HEK293T (cell line): ENCODE measurements around the gene KIF25.

Source experiments
- CTCF ChIA-PET: fragments of 350-600 bp; formaldehyde crosslinking; extraction: SDS; loops from one replicate; lab custom pipeline; 2021; ENCODE audit warnings: antibody characterized with exemption, inconsistent platforms; lab: Yijun Ruan, JAX
- POLR2A ChIA-PET: fragments of 350-600 bp; formaldehyde crosslinking; extraction: SDS; loops from one replicate; lab custom pipeline; 2020; ENCODE audit warnings: antibody characterized with exemption, inconsistent platforms; lab: Yijun Ruan, JAX
- DNase-seq: peaks from one replicate; pipeline ENCODE4 v3.0.0; 2012; ENCODE audit warnings: mixed read lengths; ENCODE audit errors: extremely low spot score
- ARNT ChIP-seq: fragments of 450-650 bp; IDR thresholded peaks from 2 replicates; pipeline ENCODE4 v1.6.1; 2017; ENCODE audit warnings: mild to moderate bottlenecking
- BHLHE40 ChIP-seq: fragments of 450-650 bp; IDR thresholded peaks from 2 replicates; pipeline ENCODE4 v1.6.1; 2016; ENCODE audit warnings: mild to moderate bottlenecking, moderate library complexity, borderline replicate concordance
- CTBP1 ChIP-seq: fragments of 450-650 bp; IDR thresholded peaks from 2 replicates; pipeline ENCODE4 v1.6.1; 2016; ENCODE audit warnings: borderline replicate concordance
- ELF4 ChIP-seq: fragments of 450-650 bp; IDR thresholded peaks from 2 replicates; pipeline ENCODE4 v1.6.1; 2017; ENCODE audit warnings: antibody characterized with exemption
- FOXA1 ChIP-seq: fragments of 450-650 bp; IDR thresholded peaks from 2 replicates; pipeline ENCODE4 v1.6.1; 2016; ENCODE audit warnings: mild to moderate bottlenecking
- FOXK2 ChIP-seq: fragments of 450-650 bp; IDR thresholded peaks from 2 replicates; pipeline ENCODE4 v1.6.1; 2016; ENCODE audit warnings: mild to moderate bottlenecking
- FOXM1 ChIP-seq: fragments of 450-650 bp; IDR thresholded peaks from 2 replicates; pipeline ENCODE4 v1.6.1; 2017; ENCODE audit warnings: mild to moderate bottlenecking, borderline replicate concordance
- HDGF ChIP-seq: fragments of 450-650 bp; IDR thresholded peaks from 2 replicates; pipeline ENCODE4 v1.6.1; 2017; ENCODE audit warnings: antibody characterized with exemption, borderline replicate concordance
- L3MBTL2 ChIP-seq: fragments of 450-650 bp; conservative IDR thresholded peaks from 2 replicates; pipeline ENCODE4 v1.6.1; 2016; ENCODE audit warnings: mild to moderate bottlenecking
- LEF1 ChIP-seq: fragments of 450-650 bp; IDR thresholded peaks from 2 replicates; pipeline ENCODE4 v1.6.1; 2017; ENCODE audit warnings: mild to moderate bottlenecking, borderline replicate concordance
- NFRKB ChIP-seq: fragments of 450-650 bp; IDR thresholded peaks from 2 replicates; pipeline ENCODE4 v1.6.1; 2016; ENCODE audit warnings: mild to moderate bottlenecking, moderate library complexity
- SP1 ChIP-seq: fragments of 450-650 bp; IDR thresholded peaks from 2 replicates; pipeline ENCODE4 v1.6.1; 2017
- SUZ12 ChIP-seq: fragments of 450-650 bp; IDR thresholded peaks from 2 replicates; pipeline ENCODE4 v1.6.1; 2016; ENCODE audit warnings: mild to moderate bottlenecking
- TARDBP ChIP-seq: fragments of 450-650 bp; IDR thresholded peaks from 2 replicates; pipeline ENCODE4 v1.6.1; 2016
- ZNF384 ChIP-seq: fragments of 450-650 bp; IDR thresholded peaks from 2 replicates; pipeline ENCODE4 v1.6.1; 2016
- TF ChIP-seq, protein P1 (sequence below): fragments of 450-650 bp; IDR thresholded peaks from 2 replicates; pipeline ENCODE4 v1.6.1; 2016

KIF25 gene

GRCh38 chr6:168011291-168011690 lies 13.8 kb downstream of the KIF25 start:
- DNase-seq: no peak
- TF ChIP-seq L3MBTL2: no peak
- no peak for TF ChIP-seq LEF1
- POLR2A ChIA-PET: no interaction called here
- CTCF ChIA-PET: no interaction called here

GRCh38 chr6:168012431-168013249 lies 15.2 kb downstream of the KIF25 start:
- TF ChIP-seq FOXA1 (no peak), SP1 (no peak), L3MBTL2 (no peak), ELF4 (no peak), TARDBP (no peak), HDGF (no peak), CTBP1 (no peak)
- TF ChIP-seq, protein P1, sequence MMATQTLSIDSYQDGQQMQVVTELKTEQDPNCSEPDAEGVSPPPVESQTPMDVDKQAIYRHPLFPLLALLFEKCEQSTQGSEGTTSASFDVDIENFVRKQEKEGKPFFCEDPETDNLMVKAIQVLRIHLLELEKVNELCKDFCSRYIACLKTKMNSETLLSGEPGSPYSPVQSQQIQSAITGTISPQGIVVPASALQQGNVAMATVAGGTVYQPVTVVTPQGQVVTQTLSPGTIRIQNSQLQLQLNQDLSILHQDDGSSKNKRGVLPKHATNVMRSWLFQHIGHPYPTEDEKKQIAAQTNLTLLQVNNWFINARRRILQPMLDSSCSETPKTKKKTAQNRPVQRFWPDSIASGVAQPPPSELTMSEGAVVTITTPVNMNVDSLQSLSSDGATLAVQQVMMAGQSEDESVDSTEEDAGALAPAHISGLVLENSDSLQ: no peak
- ChIA-PET POLR2A (no interaction called here), CTCF (no interaction called here)
- DNase-seq: no peak

GRCh38 chr6:168013250-168013915 lies 15.9 kb downstream of the KIF25 start:
- ChIA-PET CTCF (no interaction called here), POLR2A (no interaction called here)
- TF ChIP-seq HDGF: no peak
- no peak for TF ChIP-seq LEF1
- TF ChIP-seq SUZ12: no peak
- TF ChIP-seq BHLHE40: no peak
- TF ChIP-seq SP1: no peak
- TF ChIP-seq FOXK2: no peak
- TF ChIP-seq NFRKB: no peak
- no peak for DNase-seq

- ChIA-PET CTCF (no interaction called here), POLR2A (no interaction called here)
- DNase-seq: no peak
- TF ChIP-seq ELF4 (no peak), LEF1 (no peak), SUZ12 (no peak), FOXM1 (no peak), FOXK2 (no peak), CTBP1 (no peak), ARNT (no peak)
Measured at GRCh38 chr6:168014428-168014827, 17.0 kb downstream of the KIF25 start.

DNA sequence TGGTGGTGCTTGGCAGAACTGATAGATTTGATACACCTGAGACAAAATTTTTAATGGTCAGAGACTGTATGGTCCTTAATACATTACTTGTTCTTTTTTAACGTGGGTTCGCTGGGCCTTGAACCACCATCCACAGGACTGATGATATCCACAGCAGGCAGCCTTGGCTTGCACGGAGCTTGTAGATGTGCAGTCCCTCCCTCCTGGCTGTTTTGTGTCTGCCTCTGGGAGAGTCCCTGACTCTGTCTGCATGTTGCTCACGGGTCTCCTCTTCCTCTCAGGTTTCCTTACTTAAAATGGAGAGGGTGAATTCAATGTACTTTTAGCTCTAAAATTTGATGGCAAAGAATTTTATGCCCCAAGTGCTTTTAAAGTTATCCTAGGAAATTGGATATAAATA lies 17.5 kb downstream of the KIF25 start:
- no peak for DNase-seq
- TF ChIP-seq ELF4 (no peak), FOXA1 (no peak), HDGF (no peak), L3MBTL2 (no peak), BHLHE40 (no peak), SP1 (no peak), FOXM1 (no peak), FOXK2 (no peak), TARDBP (no peak), LEF1 (no peak), NFRKB (no peak), SUZ12 (no peak), CTBP1 (no peak), ARNT (no peak), ZNF384 (no peak)
- TF ChIP-seq, protein P1: no peak
- CTCF ChIA-PET: no interaction called here
- POLR2A ChIA-PET: no interaction called here

- DNase-seq: no peak
- ChIA-PET POLR2A (no interaction called here), CTCF (no interaction called here)
- TF ChIP-seq ZNF384 (no peak), FOXK2 (no peak), FOXA1 (no peak)
- TF ChIP-seq, protein P1: no peak
Measured at GRCh38 chr6:168015482-168016175, 18.2 kb downstream of the KIF25 start.
